Fibroblast of gingiva (primary cell): ENCODE data around the gene GRIK4.
"Not testable (repeated sequence)": the region's sequence is repeated elsewhere in the genome, so short reads cannot be mapped to it uniquely, and the experiment has no call there.

Experiments
- DNase-seq: peaks from one replicate; pipeline ENCODE4 v3.0.0-alpha.2; 2011; ENCODE audit warnings: low read depth

GRIK4 gene

GRCh38 chr11:120747850-120748814 lies 236.6 kb downstream of the GRIK4 start:
- DNase-seq, result no peak

GRCh38 chr11:120749395-120749794 lies 237.8 kb downstream of the GRIK4 start:
- DNase-seq, result no peak

- DNase-seq, result no peak
Measured at GRCh38 chr11:120750647-120751549, 239.3 kb downstream of the GRIK4 start.

- no peak for DNase-seq
Measured at GRCh38 chr11:120751550-120751949, 240.0 kb downstream of the GRIK4 start.

- no peak for DNase-seq
Measured at GRCh38 chr11:120752668-120753067, 241.1 kb downstream of the GRIK4 start.

- DNase-seq, result no peak
Measured at GRCh38 chr11:120756931-120757330, 245.4 kb downstream of the GRIK4 start.

- DNase-seq, result no peak
Measured at GRCh38 chr11:120759046-120759445, 247.5 kb downstream of the GRIK4 start.

GRCh38 chr11:120765710-120766109 lies 254.2 kb downstream of the GRIK4 start:
- DNase-seq, result not testable (repeated sequence)

- DNase-seq, result no peak
Measured at GRCh38 chr11:120766318-120766717, 254.8 kb downstream of the GRIK4 start.

GRCh38 chr11:120768949-120769348 lies 257.4 kb downstream of the GRIK4 start:
- DNase-seq, result no peak

- no peak for DNase-seq
Measured at GRCh38 chr11:120769906-120770305, 258.4 kb downstream of the GRIK4 start.

GRCh38 chr11:120771551-120772060 lies 260.1 kb downstream of the GRIK4 start:
- DNase-seq, result no peak

GRCh38 chr11:120773501-120774031 lies 262.0 kb downstream of the GRIK4 start:
- DNase-seq, result no peak

- no peak for DNase-seq
Measured at GRCh38 chr11:120774591-120775386, 263.2 kb downstream of the GRIK4 start.

GRCh38 chr11:120775986-120776951 lies 264.7 kb downstream of the GRIK4 start:
- no peak for DNase-seq

GRCh38 chr11:120778685-120779490 lies 267.3 kb downstream of the GRIK4 start:
- DNase-seq, result no peak

- DNase-seq, result no peak
Measured at GRCh38 chr11:120780239-120780638, 268.7 kb downstream of the GRIK4 start.

- no peak for DNase-seq
Measured at GRCh38 chr11:120781486-120782120, 270.1 kb downstream of the GRIK4 start.
